Gastroesophageal sphincter (tissue), 4 donors: Measurements from ENCODE around the gene TEDC2. TPM values are rescaled to one million over a fixed set of nuclear protein-coding genes. Genes with fewer than 3 reads are reported as not detected.

Experiments
- ATAC-seq: fragments of 150-250 bp; one replicate; pipeline ENCODE4 v1.9.1; 2016; ENCODE audit warnings: mild to moderate bottlenecking, moderate library complexity
- H3K27ac ChIP-seq, 4 donors: fragments of 200-600 bp; sonication (generic) in 3 of 4; 1 replicate in 3 of 4; 2 replicates in 1 of 4; pipeline ENCODE4 v1.5.1; 2016 to 2019
- H3K27me3 ChIP-seq: fragments of 200-600 bp; sonication (generic); one replicate; pipeline ENCODE4 v1.5.1; 2019
- H3K36me3 ChIP-seq, 2 donors: fragments of 200-600 bp; sonication (generic); one replicate each; pipeline ENCODE4 v1.5.1; 2019; ENCODE audit warnings: control low read depth in 1 of 2
- H3K4me1 ChIP-seq, 3 donors: fragments of 200-600 bp; sonication (generic); 1 replicate in 2 of 3; 2 replicates in 1 of 3; pipeline ENCODE4 v1.5.1; 2016 to 2019; ENCODE audit warnings: control low read depth in 2 of 3
- H3K4me3 ChIP-seq, 2 donors: fragments of 200-600 bp; sonication (generic); one replicate each; pipeline ENCODE4 v1.5.1; 2019; ENCODE audit warnings: mild to moderate bottlenecking in 1 of 2, moderate library complexity in 1 of 2
- H3K9me3 ChIP-seq, 3 donors: fragments of 200-600 bp; sonication (generic); one replicate each; pipeline ENCODE4 v1.5.1; 2017 to 2019; ENCODE audit warnings: control low read depth in 2 of 3
- CTCF ChIP-seq, 4 experiments: fragments of 200-600 bp in 2 of 4; fragments of 450-650 bp in 2 of 4; sonication (generic) in 1 of 4; IDR thresholded peaks; one replicate each; pipeline ENCODE4 v1.5.1; 2017 to 2019; ENCODE audit warnings: antibody characterized with exemption in 4 of 4, mild to moderate bottlenecking in 2 of 4, moderate library complexity in 2 of 4
- EP300 ChIP-seq: sonication (generic); formaldehyde crosslinking; IDR thresholded peaks from one replicate; pipeline ENCODE4 v1.6.1; 2017; ENCODE audit warnings: antibody characterized with exemption, mild to moderate bottlenecking
- POLR2A ChIP-seq, 2 donors: fragments of 450-650 bp; IDR thresholded peaks; one replicate each; pipeline ENCODE4 v1.6.1; 2017; ENCODE audit warnings: antibody characterized with exemption in 2 of 2, mild to moderate bottlenecking in 2 of 2, moderate library complexity in 1 of 2
- POLR2AphosphoS5 ChIP-seq: sonication (generic); formaldehyde crosslinking; IDR thresholded peaks from one replicate; pipeline ENCODE4 v1.6.1; 2017; ENCODE audit warnings: antibody characterized with exemption
- WGBS, 2 donors: methylation state at CpG; one replicate each; pipeline ENCODE4 v1.1.5; 2018; ENCODE audit warnings: low coverage in 1 of 2; 5-methylcytosine and 5-hydroxymethylcytosine counted together
- total RNA-seq, 4 donors: library from RNA; depleted of rRNA; stranded (reverse); fragments of >200 nt; gene quantifications; one replicate each; pipeline ENCODE4 v1.1.0, GENCODE V29; 2016

Gene TEDC2
- total RNA-seq, result 1 to 10 TPM in 2 of 4 donors, not detected in 2; 1.0 to 2.5 TPM

- peak within 1 kb of the TSS in 3 of 4 donors; percentile 45 to 56 (median 55) for H3K27ac ChIP-seq
- peak; percentile 98 for ATAC-seq
Observed at GRCh38 chr16:2459647-2460390, at the start of gene TEDC2. TSS of gene TEDC2 (plus strand) at chr16:2460109. CDS start at chr16:2460145, 36 bp downstream.

GRCh38 chr16:2415085-2415484 lies 44.8 kb upstream of the TEDC2 start:
- Histone ChIP-seq H3K36me3 (no peaks in the 10 kb centered on the region), H3K4me1 (no peaks in the 10 kb centered on the region), H3K27ac (no peak overlapping the region), H3K9me3 (no peaks in the 10 kb centered on the region), H3K27me3 (peaks cover 32% of the 10 kb centered on the region), H3K4me3 (no peak overlapping the region)
- ATAC-seq, result no peak
- no peak for TF ChIP-seq CTCF (IDR thresholded peaks at IDR 0.05)
- no peak for TF ChIP-seq EP300
- TF ChIP-seq POLR2AphosphoS5, result no peak
- TF ChIP-seq POLR2A (IDR thresholded peaks at IDR 0.05), result no peak
- WGBS, 2 donors, result 40 to 70% methylated on average over 1 to 2 of the region's 2 CpGs

More at GRCh38 chr16:2459647-2460390, at the start of gene TEDC2:
- H3K27me3 ChIP-seq, result no peaks in the 10 kb centered on the region
- H3K36me3 ChIP-seq, result peaks cover 0 to 16% of the 10 kb centered on the region in 2 donors
- TF ChIP-seq POLR2AphosphoS5, result peak; percentile 26
- no peak for TF ChIP-seq EP300
- 0% methylated on average over 2 of the region's 66 CpGs; no CpG with 5 or more reads in 1 of the 2 donors for WGBS, 2 donors
- H3K4me3 ChIP-seq, result peak within 1 kb of the TSS; percentile 39 to 59
- peaks cover 0 to 18% (median 9%) of the 10 kb centered on the region in 3 donors for H3K4me1 ChIP-seq
- no peaks in the 10 kb centered on the region for H3K9me3 ChIP-seq

- Histone ChIP-seq H3K9me3 (no peaks in the 10 kb centered on the region), H3K36me3 (no peaks in the 10 kb centered on the region), H3K27ac (no peak overlapping the region), H3K4me1 (no peaks in the 10 kb centered on the region), H3K27me3 (peaks cover 25% of the 10 kb centered on the region), H3K4me3 (no peak overlapping the region)
- ATAC-seq, result no peak
- TF ChIP-seq POLR2AphosphoS5 (no peak), CTCF (IDR thresholded peaks at IDR 0.05) (no peak), EP300 (no peak), POLR2A (IDR thresholded peaks at IDR 0.05) (no peak)
Observed at GRCh38 chr16:2420035-2420434, 39.9 kb upstream of the TEDC2 start.

- TF ChIP-seq POLR2AphosphoS5 (no peak), EP300 (no peak), CTCF (IDR thresholded peaks at IDR 0.05) (no peak), POLR2A (IDR thresholded peaks at IDR 0.05) (no peak)
- no peak for ATAC-seq
- Histone ChIP-seq H3K27me3 (peaks cover 4% of the 10 kb centered on the region), H3K27ac (no peak overlapping the region), H3K4me3 (no peak overlapping the region), H3K36me3 (no peaks in the 10 kb centered on the region), H3K9me3 (no peaks in the 10 kb centered on the region), H3K4me1 (no peaks in the 10 kb centered on the region)
- WGBS, 2 donors, result 67% methylated on average over 3 of the region's 7 CpGs; no CpG with 5 or more reads in 1 of the 2 donors
Observed at GRCh38 chr16:2422123-2422867, 37.6 kb upstream of the TEDC2 start.

GRCh38 chr16:2424061-2425007 lies 35.6 kb upstream of the TEDC2 start:
- Histone ChIP-seq H3K27ac (no peak overlapping the region), H3K4me1 (peaks cover 0 to 8% (median 3%) of the 10 kb centered on the region in 3 donors), H3K36me3 (no peaks in the 10 kb centered on the region), H3K4me3 (no peak overlapping the region), H3K9me3 (no peaks in the 10 kb centered on the region), H3K27me3 (no peaks in the 10 kb centered on the region)
- TF ChIP-seq POLR2AphosphoS5 (no peak), CTCF (IDR thresholded peaks at IDR 0.05) (no peak), POLR2A (IDR thresholded peaks at IDR 0.05) (no peak), EP300 (no peak)
- 80 to 100% methylated on average over 1 to 4 of the region's 25 CpGs for WGBS, 2 donors
- ATAC-seq, result no peak
